ENCODE data around the gene SUMF2. TPM values are rescaled to one million over a fixed set of nuclear protein-coding genes. Genes with fewer than 3 reads are reported as not detected.
A peak's percentile ranks its signal among the peaks of the same experiment; 100 is the strongest.
"Not testable (repeated sequence)": the region's sequence is repeated elsewhere in the genome, so short reads cannot be mapped to it uniquely, and the experiment has no call there.

Gene SUMF2
- total and polyA plus RNA-seq, 2 experiments from 2014 or later = 186 to 188 TPM

DNA sequence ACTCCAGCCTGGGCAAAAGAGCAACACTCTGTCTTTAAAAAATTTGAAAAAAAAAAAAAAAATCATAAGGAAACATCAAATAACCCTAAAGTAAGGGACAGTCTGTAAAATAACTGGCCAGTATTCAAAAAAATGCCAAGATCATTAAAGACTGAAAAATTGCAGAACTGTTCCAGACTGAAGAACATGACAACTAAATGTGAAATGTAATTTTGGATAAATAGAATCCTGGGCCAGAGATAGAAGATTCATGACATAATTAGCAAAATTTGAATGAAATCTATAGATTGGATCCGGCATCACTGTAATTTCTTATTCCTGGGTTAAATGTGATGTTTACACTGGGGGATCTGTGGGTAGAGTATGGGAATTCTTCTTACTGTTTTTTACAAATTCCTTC lies 15.8 kb upstream of the SUMF2 start:
- 98 to 100% methylated on average over 1 of the region's 1 CpG for WGBS, 2 experiments (ENCODE audit: low coverage in 1 of 2, low lambda C conversion rate in 2 of 2, missing lambda C conversion rate in 2 of 2)
- in situ Hi-C loops (cut with MboI) = no loop called here
- no peak overlapping the region for H3K9ac ChIP-seq

DNA sequence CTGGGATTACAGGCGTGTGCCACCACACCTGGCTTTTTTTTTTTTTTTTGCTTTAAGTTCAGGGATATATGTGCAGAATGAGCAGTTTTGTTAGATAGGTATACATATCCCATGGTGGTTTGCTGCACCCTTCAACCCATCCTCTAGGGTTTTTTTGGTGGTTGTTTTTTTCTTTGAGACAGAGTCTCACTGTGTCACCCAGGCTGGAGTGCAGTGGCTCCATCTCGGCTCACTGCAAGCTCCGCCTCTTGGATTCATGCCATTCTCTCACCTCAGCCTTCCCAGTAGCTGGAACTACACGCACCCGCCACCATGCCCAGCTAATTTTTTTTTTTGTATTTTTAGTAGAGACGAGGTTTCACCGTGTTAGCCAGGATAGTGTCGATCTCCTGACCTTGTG lies 15.3 kb upstream of the SUMF2 start:
- WGBS, 2 experiments (ENCODE audit: low coverage in 1 of 2, low lambda C conversion rate in 2 of 2, missing lambda C conversion rate in 2 of 2) = 60 to 61% methylated on average over 8 of the region's 8 CpGs
- Histone ChIP-seq H3F3A (ENCODE audit: insufficient read depth) (peaks cover 35% of the 10 kb centered on the region; the same call in 1 of the 2 replicates), H3K79me2 (ENCODE audit: insufficient read depth) (peaks cover 48% of the 10 kb centered on the region), H3K4me1 (ENCODE audit: insufficient read depth) (peaks cover 19% of the 10 kb centered on the region)
- H3K9me2 ChIP-seq (ENCODE audit: insufficient read depth); H3K9ac ChIP-seq; H4K20me1 ChIP-seq (ENCODE audit: insufficient read depth); H3K27me3 ChIP-seq (replicated peaks; ENCODE audit: insufficient read depth); H3K36me3 ChIP-seq (ENCODE audit: low read depth); H3K27ac ChIP-seq; H3K4me3 ChIP-seq; H3K9me3 ChIP-seq (ENCODE audit: low read depth); in situ Hi-C loops (cut with MboI); H2AFZ ChIP-seq; H3K4me2 ChIP-seq (ENCODE audit: unreplicated experiment): not testable (repeated sequence)
- peak; percentile 8 for DNase-seq

More for the DNA sequence above, 15.8 kb upstream of the SUMF2 start:
- Histone ChIP-seq H3K9me3 (ENCODE audit: low read depth) (no peaks in the 10 kb centered on the region), H3K4me3 (no peak overlapping the region), H3K27ac (no peak overlapping the region), H3K4me2 (ENCODE audit: unreplicated experiment) (no peak overlapping the region), H3K79me2 (ENCODE audit: insufficient read depth) (peaks cover 44% of the 10 kb centered on the region), H4K20me1 (ENCODE audit: insufficient read depth) (no peaks in the 10 kb centered on the region), H3K4me1 (ENCODE audit: insufficient read depth) (peaks cover 18% of the 10 kb centered on the region), H2AFZ (no peak overlapping the region), H3F3A (ENCODE audit: insufficient read depth) (peaks cover 30% of the 10 kb centered on the region; the same call in 1 of the 2 replicates), H3K36me3 (ENCODE audit: low read depth) (peaks cover 4% of the 10 kb centered on the region; the same call in 1 of the 2 replicates), H3K27me3 (replicated peaks; ENCODE audit: insufficient read depth) (no peaks in the 10 kb centered on the region), H3K9me2 (ENCODE audit: insufficient read depth) (no peaks in the 10 kb centered on the region)
- no peak for DNase-seq
- no peak for TF ChIP-seq EZH2phosphoT487 (IDR thresholded peaks at IDR 0.05; ENCODE audit: insufficient read depth, low read depth)
- no peak for TF ChIP-seq EZH2 (IDR thresholded peaks at IDR 0.05; ENCODE audit: insufficient read depth, poor library complexity, severe bottlenecking)

DNA sequence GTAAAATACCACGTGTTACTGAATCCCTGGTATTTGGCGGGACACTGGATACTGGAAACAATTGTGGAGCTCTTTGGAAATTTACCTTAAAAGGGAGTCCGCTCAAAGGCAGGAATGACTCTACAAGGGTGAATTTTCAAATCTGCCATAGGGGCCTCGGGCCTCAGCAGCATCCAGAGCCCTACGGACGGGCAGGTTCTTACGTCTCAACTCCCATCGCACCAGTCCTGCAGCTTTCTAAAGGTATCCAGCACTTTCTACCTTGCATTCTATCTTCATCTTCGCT lies 13.1 kb upstream of the SUMF2 start:
- Histone ChIP-seq H3K9me2 (ENCODE audit: insufficient read depth) (no peaks in the 10 kb centered on the region), H3F3A (ENCODE audit: insufficient read depth) (peaks cover 56% of the 10 kb centered on the region), H2AFZ (peak overlapping the region; percentile 84), H3K27me3 (replicated peaks; ENCODE audit: insufficient read depth) (no peaks in the 10 kb centered on the region), H3K9me3 (ENCODE audit: low read depth) (no peaks in the 10 kb centered on the region), H3K9ac (peak overlapping the region; percentile 95), H3K36me3 (ENCODE audit: low read depth) (peaks cover 24% of the 10 kb centered on the region), H3K4me3 (peak overlapping the region; percentile 87), H3K27ac (peak overlapping the region; percentile 82), H3K4me2 (ENCODE audit: unreplicated experiment) (peak overlapping the region; percentile 99), H3K79me2 (ENCODE audit: insufficient read depth) (peaks cover 62% of the 10 kb centered on the region), H3K4me1 (ENCODE audit: insufficient read depth) (peaks cover 19% of the 10 kb centered on the region), H4K20me1 (ENCODE audit: insufficient read depth) (no peaks in the 10 kb centered on the region)
- 0 to 1% methylated on average over 9 of the region's 9 CpGs for WGBS, 2 experiments (ENCODE audit: low coverage in 1 of 2, low lambda C conversion rate in 2 of 2, missing lambda C conversion rate in 2 of 2)
- TF ChIP-seq EZH2phosphoT487 (IDR thresholded peaks at IDR 0.05; ENCODE audit: insufficient read depth, low read depth) (no peak), EZH2 (IDR thresholded peaks at IDR 0.05; ENCODE audit: insufficient read depth, poor library complexity, severe bottlenecking) (no peak)
- in situ Hi-C loops (cut with MboI) = loop anchor here (25.0 kb wide), 1 partner anchor 1289 kb away; the partner anchor contains the start of gene SEC61G
- no peak for DNase-seq

DNA sequence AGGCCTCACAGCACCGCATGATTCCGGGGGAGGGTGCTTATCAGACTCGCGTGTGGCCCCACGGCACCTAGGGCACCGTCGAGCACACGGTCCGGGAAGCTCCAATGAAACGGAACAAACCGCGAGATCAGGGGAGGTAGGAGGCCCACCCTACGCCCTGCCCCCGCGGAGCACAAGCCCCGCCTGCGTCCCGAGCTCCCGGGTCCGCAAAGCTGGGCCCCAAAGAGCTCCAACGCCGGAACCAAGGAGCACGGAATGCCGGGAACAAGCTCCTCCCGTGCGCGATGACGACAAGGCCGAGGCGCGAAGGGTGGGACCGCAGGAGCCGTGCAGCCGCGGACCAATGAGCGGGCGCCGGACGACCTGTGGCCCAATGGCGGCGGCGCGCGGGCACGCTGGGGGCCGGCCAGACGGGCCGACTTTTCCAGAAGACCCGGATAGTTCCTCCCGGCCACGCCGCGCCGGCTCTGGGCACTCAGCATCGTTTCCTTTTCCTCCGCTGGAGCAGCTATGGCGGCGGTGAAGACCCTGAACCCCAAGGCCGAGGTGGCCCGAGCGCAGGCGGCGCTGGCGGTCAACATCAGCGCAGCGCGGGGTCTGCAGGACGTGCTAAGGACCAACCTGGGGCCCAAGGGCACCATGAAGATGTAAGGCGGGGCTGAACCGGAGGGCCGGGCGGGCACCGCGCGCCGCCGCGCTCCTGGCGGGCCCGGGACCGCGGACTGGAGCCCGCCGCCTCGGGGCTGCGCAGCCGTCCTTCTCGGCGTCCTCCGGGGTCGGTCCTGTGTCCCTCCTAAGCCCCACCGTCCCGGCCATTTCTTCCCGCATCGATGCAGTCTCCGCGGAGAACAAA lies 12.5 kb upstream of the SUMF2 start, which contains the start of the genes CCT6A and PSPH:
CCT6A (plus strand) TSS at position 427 of the 853 bp plus-strand sequence; CDS start at position 511, 84 bp downstream.
PSPH (minus strand) TSS at position 106 of the 853 bp plus-strand sequence. CDS start 30,232 bp downstream, outside the sequence.
- peak within 1 kb of the TSS; percentile 84 for H2AFZ ChIP-seq
- H3K79me2 ChIP-seq (ENCODE audit: insufficient read depth) = peaks cover 68% of the 10 kb centered on the region
- H3F3A ChIP-seq (ENCODE audit: insufficient read depth) = peaks cover 57% of the 10 kb centered on the region
- peak within 1 kb of the TSS; percentile 82 for H3K27ac ChIP-seq
- no peaks in the 10 kb centered on the region for H4K20me1 ChIP-seq (ENCODE audit: insufficient read depth)
- peak within 1 kb of the TSS; percentile 95 for H3K9ac ChIP-seq
- peak; percentile 100 for DNase-seq
- H3K9me3 ChIP-seq (ENCODE audit: low read depth) = no peaks in the 10 kb centered on the region
- peak within 1 kb of the TSS; percentile 99 for H3K4me2 ChIP-seq (ENCODE audit: unreplicated experiment)
- TF ChIP-seq EZH2 (IDR thresholded peaks at IDR 0.05; ENCODE audit: insufficient read depth, poor library complexity, severe bottlenecking) (no peak), EZH2phosphoT487 (IDR thresholded peaks at IDR 0.05; ENCODE audit: insufficient read depth, low read depth) (no peak)
- H3K9me2 ChIP-seq (ENCODE audit: insufficient read depth) = no peaks in the 10 kb centered on the region
- peaks cover 28% of the 10 kb centered on the region for H3K36me3 ChIP-seq (ENCODE audit: low read depth)
- no peaks in the 10 kb centered on the region for H3K27me3 ChIP-seq (replicated peaks; ENCODE audit: insufficient read depth)
- in situ Hi-C loops (cut with MboI) = loop anchor here (25.0 kb wide), 1 partner anchor 1289 kb away; the partner anchor contains the start of gene SEC61G
- 1% methylated on average over 90 to 92 of the region's 97 CpGs for WGBS, 2 experiments (ENCODE audit: low coverage in 1 of 2, low lambda C conversion rate in 2 of 2, missing lambda C conversion rate in 2 of 2)
- peaks cover 15% of the 10 kb centered on the region for H3K4me1 ChIP-seq (ENCODE audit: insufficient read depth)
- peak within 1 kb of the TSS; percentile 87 for H3K4me3 ChIP-seq
